ENCODE measurements around the gene CD96.
A peak's percentile ranks its signal among the peaks of the same experiment; 100 is the strongest.

CD96 gene

GRCh38 chr3:111681661-111682426 is 139.8 kb downstream of the CD96 start:
- DNase-seq: no peak

GRCh38 chr3:111684640-111685039 is 142.6 kb downstream of the CD96 start:
- DNase-seq: no peak

- no peak for DNase-seq
Observed at GRCh38 chr3:111688190-111688800, 146.3 kb downstream of the CD96 start.

DNA sequence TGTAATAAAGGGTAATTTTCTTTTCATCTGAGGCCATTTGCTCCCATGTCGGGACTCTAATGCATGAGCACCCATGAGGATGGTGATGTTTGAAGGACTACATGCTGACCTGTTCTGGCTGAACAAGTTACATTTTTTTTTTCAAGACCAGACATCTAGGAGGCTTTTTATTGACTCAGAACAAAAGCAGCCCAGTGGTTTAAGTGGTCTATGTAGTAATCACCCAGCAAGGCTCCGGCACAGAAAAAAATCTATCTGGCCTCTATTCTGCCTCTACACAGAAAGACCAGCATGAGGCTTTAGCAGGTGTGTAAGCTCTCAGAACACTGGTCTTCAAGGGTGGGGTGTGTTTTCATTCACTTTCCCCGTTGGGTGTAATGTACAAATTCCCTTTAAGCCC is 148.2 kb downstream of the CD96 start:
- DNase-seq: no peak

DNA sequence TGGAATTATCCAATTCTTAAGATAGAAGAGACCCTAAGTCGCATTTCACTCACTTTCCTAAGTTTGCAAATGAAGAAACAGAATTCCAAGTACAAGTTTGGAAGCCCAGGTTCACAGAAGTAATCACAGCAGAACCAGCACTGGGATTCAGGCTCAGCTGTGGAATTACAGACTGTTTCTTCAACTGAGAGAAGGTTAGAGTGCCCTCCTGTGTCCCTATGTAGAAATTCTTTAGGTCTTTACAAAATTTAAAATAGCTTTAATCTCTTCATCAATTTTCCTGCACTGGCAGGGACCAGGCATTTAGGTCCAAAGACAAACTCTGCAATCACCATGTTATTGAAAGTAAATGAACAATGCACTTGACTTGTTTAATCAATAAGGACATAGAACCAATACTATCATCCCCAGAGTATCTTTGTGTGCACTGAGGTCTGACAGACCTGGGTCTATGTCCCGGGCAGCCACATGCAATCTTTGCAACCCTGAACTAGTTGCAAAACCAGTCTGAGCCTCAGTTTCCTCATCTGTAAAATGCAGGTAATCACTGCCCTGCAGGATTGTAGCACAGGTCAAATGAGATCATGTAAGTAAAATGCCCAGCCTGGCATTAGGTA is 149.4 kb downstream of the CD96 start:
- peak; percentile 55 for DNase-seq

GRCh38 chr3:111692593-111693552 is 150.9 kb downstream of the CD96 start:
- no peak for DNase-seq

DNA sequence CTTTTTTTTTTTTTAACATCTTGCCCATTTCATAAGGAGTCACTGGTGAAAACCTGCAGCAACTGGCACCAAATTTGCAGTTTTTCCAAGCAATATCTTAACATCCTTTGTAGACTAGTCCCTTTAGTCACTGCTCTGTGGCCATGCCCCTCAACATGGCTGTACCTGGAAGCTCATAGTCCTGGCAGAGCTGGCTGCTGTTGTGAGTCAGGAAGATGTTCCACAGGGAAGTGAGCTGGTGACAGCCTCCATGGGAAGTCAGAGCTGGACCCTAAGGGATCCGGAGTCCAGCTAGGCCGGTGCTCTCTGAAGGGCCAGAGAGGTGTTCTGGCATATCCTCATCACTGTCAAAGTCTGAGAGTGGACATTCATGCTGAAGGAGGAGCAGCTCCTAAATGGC is 152.5 kb downstream of the CD96 start:
- no peak for DNase-seq

DNA sequence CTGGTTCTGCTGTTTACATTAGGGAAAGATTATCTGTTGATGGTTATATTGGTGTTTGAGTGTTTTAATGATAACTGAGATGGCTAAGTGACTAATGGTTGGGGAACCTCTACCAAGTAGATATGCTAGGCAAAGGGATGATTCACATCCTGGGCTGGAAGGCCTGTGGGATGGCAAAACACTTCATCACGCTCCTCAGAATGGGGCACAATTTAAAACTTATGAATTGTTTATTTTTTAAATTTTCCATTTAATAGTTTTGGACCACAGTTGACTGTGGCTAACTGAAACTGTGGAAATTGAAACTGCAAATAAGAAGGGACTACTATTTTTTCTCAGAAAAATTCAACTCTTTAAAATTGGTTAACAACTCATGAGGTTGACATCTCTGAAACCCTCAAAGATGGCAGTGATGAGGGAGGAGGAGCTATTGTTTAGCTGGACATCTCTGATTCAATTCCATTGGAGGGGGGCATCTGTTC is 153.7 kb downstream of the CD96 start:
- DNase-seq: no peak

- DNase-seq: no peak
Observed at GRCh38 chr3:111700054-111700453, 158.1 kb downstream of the CD96 start.

- DNase-seq: no peak
Observed at GRCh38 chr3:111701292-111701906, 159.4 kb downstream of the CD96 start.

Data from hematopoietic multipotent progenitor cell treated with erythropoietin and hydrocortisone succinate and interleukin-3 and kit ligand, for 6 days (in vitro differentiated cells).